Adrenal gland (tissue), 12 donors: ENCODE data around the gene TGFBR3. TPM values are rescaled to one million over a fixed set of nuclear protein-coding genes. Genes with fewer than 3 reads are reported as not detected.

Experiments used
- DNase-seq, 7 donors: peaks; one replicate each; pipeline ENCODE4 v3.0.0-alpha.2; 2019 to 2020
- H3K27ac ChIP-seq, 5 donors: fragments of 200-600 bp; sonication (generic) in 4 of 5; 1 replicate in 3 of 5; 2 replicates in 2 of 5; pipeline versions ENCODE4 v1.5.1 to v1.8.0; 2016 to 2020; ENCODE audit warnings: mild to moderate bottlenecking in 1 of 5
- H3K27me3 ChIP-seq: fragments of 200-600 bp; 2 replicates; pipeline ENCODE4 v1.8.0; 2021
- H3K36me3 ChIP-seq, 2 donors: fragments of 200-600 bp; replicated peaks in 1 of 2; 1 replicate in 1 of 2; 2 replicates in 1 of 2; pipeline versions ENCODE4 v1.5.1 to v1.8.0; 2018 to 2022
- H3K4me1 ChIP-seq, 2 donors: fragments of 200-600 bp; replicated peaks in 1 of 2; 1 replicate in 1 of 2; 2 replicates in 1 of 2; pipeline versions ENCODE4 v1.5.1 to v1.8.0; 2018 to 2021
- H3K4me3 ChIP-seq, 4 donors: fragments of 200-600 bp; sonication (generic) in 3 of 4; one replicate each; pipeline ENCODE4 v1.5.1; 2016 to 2018
- H3K9me3 ChIP-seq, 3 donors: fragments of 200-600 bp; sonication (generic) in 1 of 3; replicated peaks in 1 of 3; 1 replicate in 2 of 3; 2 replicates in 1 of 3; pipeline versions ENCODE4 v1.5.1 to v1.8.0; 2016 to 2021
- CTCF ChIP-seq, 6 experiments: fragments of 450-650 bp in 4 of 6; fragments of 200-600 bp in 2 of 6; sonication (generic) in 1 of 6; IDR thresholded peaks; 1 replicate in 5 of 6; 2 replicates in 1 of 6; pipeline versions ENCODE4 v1.5.1 to v1.8.0; 2016 to 2021; ENCODE audit warnings: antibody characterized with exemption in 6 of 6, mild to moderate bottlenecking in 2 of 6, moderate library complexity in 1 of 6
- POLR2A ChIP-seq, 2 donors: fragments of 450-650 bp; IDR thresholded peaks; one replicate each; pipeline ENCODE4 v1.6.1; 2017; ENCODE audit warnings: antibody characterized with exemption in 2 of 2, mild to moderate bottlenecking in 2 of 2, moderate library complexity in 1 of 2
- WGBS, 4 donors: extraction: QIAGEN DNeasy Blood & Tissue Kit in 2 of 4; methylation state at CpG; one replicate each; pipeline versions ENCODE4 v1.1.5 to v1.1.7; 2013 to 2017; 5-methylcytosine and 5-hydroxymethylcytosine counted together
- intact Hi-C, 2 donors: fragments of 100-400 bp; cut with DNase I; formaldehyde crosslinking; loops; one replicate each; pipeline versions ENCODE4 v1.14.1 to v1.15.0; 2022 to 2023
- polyA plus RNA-seq, 3 donors: library from polyadenylated mRNA; stranded (reverse); fragments of 200-250 nt in 2 of 3; fragments of 350-450 nt in 1 of 3; fragmentation: Illumina TruSeq in 1 of 3; extraction: RNeasy Lipid Tissue Mini Kit (QIAGEN cat#74804) in 1 of 3; gene quantifications; one replicate each; pipeline ENCODE4 v1.2.3, GENCODE V29; 2013 to 2014
- total RNA-seq, 9 donors: library from RNA; depleted of rRNA in 4 of 9; stranded (reverse); fragments of >200 nt in 4 of 9; fragments of 120-200 nt in 1 of 9; fragmentation: NEBNext Ultra II Directional in 1 of 9; extraction: Animal tissue kit (Norgen Biotek cat#: 25700) in 1 of 9; gene quantifications; one replicate each; pipeline versions ENCODE4 v1.1.0 to v1.2.4, GENCODE V29; 2013 to 2023
- donor health status: healthy with polysubstance abuse.
- donor health status: Bipolar disorder and iron deficiency.
- donor health status: DM: yes; HTN: yes; CAD: no.
- donor health status: DM: no; HTN: no; CAD: no.
- donor health status: DM: no; HTN: no; CAD: no.
- donor health status: DM: yes; HTN: yes; CAD: no.

Gene TGFBR3
- total and polyA plus RNA-seq, 12 donors: 13.9 to 340 (median 148) TPM

- DNase-seq: no peak
- TF ChIP-seq CTCF (IDR thresholded peaks at IDR 0.05) (no peak), POLR2A (IDR thresholded peaks at IDR 0.05) (no peak)
- peak overlapping the region in 3 of 5 donors; percentile 13 to 73 (median 59) for H3K27ac ChIP-seq
- peaks cover 23 to 29% of the 10 kb centered on the region in 2 donors for H3K4me1 ChIP-seq
- no peaks in the 10 kb centered on the region for H3K27me3 ChIP-seq
- H3K36me3 ChIP-seq: no peaks in the 10 kb centered on the region
- no peaks in the 10 kb centered on the region for H3K9me3 ChIP-seq
- intact Hi-C loops: no loop called here
- no peak overlapping the region for H3K4me3 ChIP-seq
- WGBS, 4 donors: 85 to 95% (median 91%) methylated on average over 5 to 6 of the region's 6 CpGs
Observed at GRCh38 chr1:91829293-91830153, 56.4 kb downstream of the TGFBR3 start.

- no peaks in the 10 kb centered on the region for H3K36me3 ChIP-seq
- no peaks in the 10 kb centered on the region for H3K27me3 ChIP-seq
- no peak overlapping the region for H3K4me3 ChIP-seq
- H3K27ac ChIP-seq: peak overlapping the region in 2 of 5 donors; percentile 7 to 59
- DNase-seq: no peak
- 74 to 81% (median 77%) methylated on average over 7 to 9 of the region's 9 CpGs for WGBS, 4 donors
- no peaks in the 10 kb centered on the region for H3K9me3 ChIP-seq
- no peak for TF ChIP-seq POLR2A (IDR thresholded peaks at IDR 0.05)
- TF ChIP-seq CTCF (IDR thresholded peaks at IDR 0.05): no peak
- intact Hi-C loops: no loop called here
- peaks cover 23 to 29% of the 10 kb centered on the region in 2 donors for H3K4me1 ChIP-seq
Observed at GRCh38 chr1:91828583-91829281, 57.2 kb downstream of the TGFBR3 start.

- DNase-seq: no peak
- 80 to 82% (median 81%) methylated on average over 12 of the region's 12 CpGs for WGBS, 4 donors
- H3K9me3 ChIP-seq: no peaks in the 10 kb centered on the region
- peaks cover 23 to 29% of the 10 kb centered on the region in 2 donors for H3K4me1 ChIP-seq
- no peak overlapping the region for H3K4me3 ChIP-seq
- H3K27ac ChIP-seq: no peak overlapping the region
- no peaks in the 10 kb centered on the region for H3K36me3 ChIP-seq
- no peak for TF ChIP-seq CTCF (IDR thresholded peaks at IDR 0.05)
- no peak for TF ChIP-seq POLR2A (IDR thresholded peaks at IDR 0.05)
- no peaks in the 10 kb centered on the region for H3K27me3 ChIP-seq
- intact Hi-C loops: no loop called here
Observed at GRCh38 chr1:91827459-91828321, 58.3 kb downstream of the TGFBR3 start.

- no peaks in the 10 kb centered on the region for H3K27me3 ChIP-seq
- 85 to 96% (median 90%) methylated on average over 9 of the region's 9 CpGs for WGBS, 4 donors
- no peak overlapping the region for H3K27ac ChIP-seq
- no peak overlapping the region for H3K4me3 ChIP-seq
- H3K4me1 ChIP-seq: peaks cover 20 to 28% of the 10 kb centered on the region in 2 donors
- no peaks in the 10 kb centered on the region for H3K36me3 ChIP-seq
- intact Hi-C loops: no loop called here
- TF ChIP-seq CTCF (IDR thresholded peaks at IDR 0.05) (no peak), POLR2A (IDR thresholded peaks at IDR 0.05) (no peak)
- no peak for DNase-seq
- no peaks in the 10 kb centered on the region for H3K9me3 ChIP-seq
Observed at GRCh38 chr1:91827087-91827458, 58.9 kb downstream of the TGFBR3 start.
